Nephron (organoid): ENCODE data around the gene NEK7.

Experiments used
- H3K27ac Mint-ChIP-seq, 3 experiments: 2 replicates each; pipeline ENCODE4 v1.8.0; 2020; ENCODE audit warnings: mixed read lengths in 3 of 3, mild to moderate bottlenecking in 2 of 3, moderate library complexity in 1 of 3
- H3K27me3 Mint-ChIP-seq: 2 replicates; pipeline ENCODE4 v1.8.0; 2021; ENCODE audit warnings: low read depth, mild to moderate bottlenecking, moderate library complexity, mixed read lengths
- H3K36me3 Mint-ChIP-seq: 2 replicates; pipeline ENCODE4 v1.8.0; 2020; ENCODE audit warnings: low read depth, mixed read lengths
- H3K4me1 Mint-ChIP-seq: 2 replicates; pipeline ENCODE4 v1.8.0; 2020; ENCODE audit warnings: mixed read lengths
- H3K4me3 Mint-ChIP-seq, 3 experiments: 2 replicates each; pipeline ENCODE4 v1.8.0; 2020; ENCODE audit warnings: mild to moderate bottlenecking in 3 of 3, mixed read lengths in 3 of 3, moderate library complexity in 2 of 3
- H3K9me3 Mint-ChIP-seq: 2 replicates; pipeline ENCODE4 v1.8.0; 2020; ENCODE audit warnings: mixed read lengths
- CTCF ChIP-seq, 3 experiments: fragments of 200-600 bp; sonication (generic); IDR thresholded peaks; one replicate each; pipeline ENCODE4 v1.5.0; 2021; ENCODE audit warnings: antibody characterized with exemption in 3 of 3; ENCODE audit not compliant: unreplicated experiment in 3 of 3

The NEK7 gene

GRCh38 chr1:198283222-198283621 lies 126.4 kb downstream of the NEK7 start:
- Mint-ChIP-seq H3K4me3 (no peak overlapping the region), H3K9me3 (no peaks in the 10 kb centered on the region), H3K27ac (no peak overlapping the region), H3K4me1 (peaks cover 11% of the 10 kb centered on the region), H3K36me3 (peaks cover 18% of the 10 kb centered on the region), H3K27me3 (no peaks in the 10 kb centered on the region)
- no peak for TF ChIP-seq CTCF (IDR thresholded peaks at IDR 0.05; ENCODE audit: unreplicated experiment in 3 of 3)

- Mint-ChIP-seq H3K9me3 (no peaks in the 10 kb centered on the region), H3K4me3 (no peak overlapping the region), H3K27ac (peak overlapping the region in 1 of 3 experiments; percentile 21), H3K27me3 (no peaks in the 10 kb centered on the region), H3K4me1 (peaks cover 34% of the 10 kb centered on the region), H3K36me3 (peaks cover 15% of the 10 kb centered on the region)
- no peak for TF ChIP-seq CTCF (IDR thresholded peaks at IDR 0.05; ENCODE audit: unreplicated experiment in 3 of 3)
Measured at GRCh38 chr1:198287916-198288315, 131.1 kb downstream of the NEK7 start.

- no peak for TF ChIP-seq CTCF (IDR thresholded peaks at IDR 0.05; ENCODE audit: unreplicated experiment in 3 of 3)
- no peaks in the 10 kb centered on the region for H3K27me3 Mint-ChIP-seq
- no peaks in the 10 kb centered on the region for H3K9me3 Mint-ChIP-seq
- peaks cover 38% of the 10 kb centered on the region for H3K4me1 Mint-ChIP-seq
- no peak overlapping the region for H3K4me3 Mint-ChIP-seq
- H3K27ac Mint-ChIP-seq, result peak overlapping the region; percentile 29 to 60 (median 31)
- peaks cover 15% of the 10 kb centered on the region for H3K36me3 Mint-ChIP-seq
Measured at GRCh38 chr1:198290089-198290683, 133.4 kb downstream of the NEK7 start.

- Mint-ChIP-seq H3K4me1 (peaks cover 47% of the 10 kb centered on the region), H3K27ac (peak overlapping the region; percentile 3 to 74 (median 60)), H3K36me3 (peaks cover 11% of the 10 kb centered on the region), H3K9me3 (no peaks in the 10 kb centered on the region), H3K4me3 (peak overlapping the region in 2 of 3 experiments; percentile 18 to 27), H3K27me3 (no peaks in the 10 kb centered on the region)
- no peak for TF ChIP-seq CTCF (IDR thresholded peaks at IDR 0.05; ENCODE audit: unreplicated experiment in 3 of 3)
Measured at GRCh38 chr1:198291036-198291435, 134.2 kb downstream of the NEK7 start.

GRCh38 chr1:198291924-198292323 lies 135.1 kb downstream of the NEK7 start:
- Mint-ChIP-seq H3K36me3 (peaks cover 4% of the 10 kb centered on the region), H3K4me1 (peaks cover 48% of the 10 kb centered on the region), H3K4me3 (no peak overlapping the region), H3K27ac (no peak overlapping the region), H3K27me3 (no peaks in the 10 kb centered on the region), H3K9me3 (no peaks in the 10 kb centered on the region)
- TF ChIP-seq CTCF (IDR thresholded peaks at IDR 0.05; ENCODE audit: unreplicated experiment in 3 of 3), result no peak

- H3K27ac Mint-ChIP-seq, result peak overlapping the region; percentile 24 to 90 (median 42)
- no peaks in the 10 kb centered on the region for H3K9me3 Mint-ChIP-seq
- TF ChIP-seq CTCF (IDR thresholded peaks at IDR 0.05; ENCODE audit: unreplicated experiment in 3 of 3), result no peak
- H3K4me3 Mint-ChIP-seq, result peak overlapping the region; percentile 34 to 75 (median 52)
- peaks cover 33% of the 10 kb centered on the region for H3K4me1 Mint-ChIP-seq
- H3K36me3 Mint-ChIP-seq, result peaks cover 16% of the 10 kb centered on the region
- no peaks in the 10 kb centered on the region for H3K27me3 Mint-ChIP-seq
Measured at GRCh38 chr1:198295225-198295624, 138.4 kb downstream of the NEK7 start.
